Cortex of kidney (tissue), 1 donor: Measurements from ENCODE around the gene ZNF473.

ENCODE experiments used
- DNase-seq: peaks from one replicate; lab custom pipeline; 2025; lab: John Stamatoyannopoulos, UW

Gene ZNF473

GRCh38 chr19:50003810-50004419, 21.9 kb upstream of the ZNF473 start:
- DNase-seq = no peak

- DNase-seq = no peak
Measured at GRCh38 chr19:50005428-50005827, 20.4 kb upstream of the ZNF473 start.

- DNase-seq = no peak
Measured at GRCh38 chr19:50007170-50007569, 18.6 kb upstream of the ZNF473 start.

GRCh38 chr19:50007947-50008346, 17.9 kb upstream of the ZNF473 start:
- no peak for DNase-seq

- no peak for DNase-seq
Measured at GRCh38 chr19:50008532-50008931, 17.3 kb upstream of the ZNF473 start.

GRCh38 chr19:50016225-50016807, 9.5 kb upstream of the ZNF473 start:
- no peak for DNase-seq

GRCh38 chr19:50020481-50020880, 5.3 kb upstream of the ZNF473 start:
- DNase-seq = no peak

- no peak for DNase-seq
Measured at GRCh38 chr19:50022823-50023222, 3.0 kb upstream of the ZNF473 start.

- DNase-seq = no peak
Measured at GRCh38 chr19:50024719-50025021, 1.1 kb upstream of the ZNF473 start.

GRCh38 chr19:50025022-50025793, 597 bp upstream of the ZNF473 start, which contains the start of gene VRK3:
Gene VRK3 (minus strand): TSS chr19:50025372. CDS start chr19:50016162, 9,210 bp downstream.
- peak; percentile 69 for DNase-seq

- no peak for DNase-seq
Measured at GRCh38 chr19:50026550-50026906, 723 bp downstream of the ZNF473 start.

- no peak for DNase-seq
Measured at GRCh38 chr19:50030225-50030624, 4.4 kb downstream of the ZNF473 start.

- DNase-seq = no peak
Measured at GRCh38 chr19:50030937-50031336, 5.1 kb downstream of the ZNF473 start.

GRCh38 chr19:50036908-50037307, 11.1 kb downstream of the ZNF473 start:
- DNase-seq = no peak

- no peak for DNase-seq
Measured at GRCh38 chr19:50039968-50040367, 14.2 kb downstream of the ZNF473 start.

- DNase-seq = no peak
Measured at GRCh38 chr19:50040967-50041366, 15.2 kb downstream of the ZNF473 start.

- no peak for DNase-seq
Measured at GRCh38 chr19:50042363-50043024, 16.7 kb downstream of the ZNF473 start.

- DNase-seq = no peak
Measured at GRCh38 chr19:50043967-50044366, 18.2 kb downstream of the ZNF473 start.

- no peak for DNase-seq
Measured at GRCh38 chr19:50044922-50045321, 19.1 kb downstream of the ZNF473 start.

- DNase-seq = no peak
Measured at GRCh38 chr19:50046649-50047503, 21.1 kb downstream of the ZNF473 start.

- DNase-seq = no peak
Measured at GRCh38 chr19:50047671-50048070, 21.9 kb downstream of the ZNF473 start.
